ENCODE measurements around the gene TNIK. TPM values are rescaled to one million over a fixed set of nuclear protein-coding genes. Genes with fewer than 3 reads are reported as not detected.

Gene TNIK
- total and polyA plus RNA-seq, 3 donors from 2014 or later, result 39.3 to 99.6 (median 83.5) TPM

DNA sequence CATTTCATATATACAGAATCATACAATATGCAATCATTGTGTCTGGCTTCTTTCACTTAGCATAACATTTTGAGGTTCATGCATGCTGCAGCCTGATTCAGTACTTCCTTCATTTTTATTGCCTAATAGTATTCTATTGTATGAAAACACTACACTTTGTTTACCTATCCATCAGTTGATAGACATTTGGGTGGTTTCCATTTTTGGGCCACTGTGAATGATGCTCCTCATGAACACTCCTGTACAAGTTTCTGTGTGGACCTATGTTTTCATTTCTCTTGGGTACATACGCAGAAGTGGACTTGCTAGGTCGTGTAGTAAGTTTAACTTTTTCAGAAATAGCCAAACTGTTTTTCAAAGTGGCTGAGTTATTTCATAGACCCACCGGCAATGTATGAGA, 18.8 kb downstream of the TNIK start:
- Histone ChIP-seq H3K4me3 (no peak overlapping the region), H3K4me1 (no peaks in the 10 kb centered on the region), H3K9me3 (no peaks in the 10 kb centered on the region), H3K27me3 (no peaks in the 10 kb centered on the region), H3K36me3 (ENCODE audit: low read depth, missing control alignments) (no peaks in the 10 kb centered on the region), H3K27ac (no peak overlapping the region)
- TF ChIP-seq, protein P1, sequence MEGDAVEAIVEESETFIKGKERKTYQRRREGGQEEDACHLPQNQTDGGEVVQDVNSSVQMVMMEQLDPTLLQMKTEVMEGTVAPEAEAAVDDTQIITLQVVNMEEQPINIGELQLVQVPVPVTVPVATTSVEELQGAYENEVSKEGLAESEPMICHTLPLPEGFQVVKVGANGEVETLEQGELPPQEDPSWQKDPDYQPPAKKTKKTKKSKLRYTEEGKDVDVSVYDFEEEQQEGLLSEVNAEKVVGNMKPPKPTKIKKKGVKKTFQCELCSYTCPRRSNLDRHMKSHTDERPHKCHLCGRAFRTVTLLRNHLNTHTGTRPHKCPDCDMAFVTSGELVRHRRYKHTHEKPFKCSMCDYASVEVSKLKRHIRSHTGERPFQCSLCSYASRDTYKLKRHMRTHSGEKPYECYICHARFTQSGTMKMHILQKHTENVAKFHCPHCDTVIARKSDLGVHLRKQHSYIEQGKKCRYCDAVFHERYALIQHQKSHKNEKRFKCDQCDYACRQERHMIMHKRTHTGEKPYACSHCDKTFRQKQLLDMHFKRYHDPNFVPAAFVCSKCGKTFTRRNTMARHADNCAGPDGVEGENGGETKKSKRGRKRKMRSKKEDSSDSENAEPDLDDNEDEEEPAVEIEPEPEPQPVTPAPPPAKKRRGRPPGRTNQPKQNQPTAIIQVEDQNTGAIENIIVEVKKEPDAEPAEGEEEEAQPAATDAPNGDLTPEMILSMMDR (IDR thresholded peaks at IDR 0.05), result no peak
- TF ChIP-seq POLR2A (IDR thresholded peaks at IDR 0.05), result no peak
- 92% methylated on average over 3 of the region's 3 CpGs for WGBS, 2 donors
- intact Hi-C loops (cut with DNase I; ENCODE audit: low total_unique reads), result no loop called here
- no peak for DNase-seq

GRCh38 chr3:171439996-171440395, 20.2 kb downstream of the TNIK start:
- TF ChIP-seq POLR2A (IDR thresholded peaks at IDR 0.05), result no peak
- TF ChIP-seq, protein P1 (IDR thresholded peaks at IDR 0.05), result no peak
- Histone ChIP-seq H3K9me3 (no peaks in the 10 kb centered on the region), H3K4me3 (no peak overlapping the region), H3K4me1 (no peaks in the 10 kb centered on the region), H3K36me3 (ENCODE audit: low read depth, missing control alignments) (no peaks in the 10 kb centered on the region), H3K27ac (no peak overlapping the region), H3K27me3 (no peaks in the 10 kb centered on the region)
- WGBS, 2 donors, result 93 to 96% methylated on average over 2 of the region's 2 CpGs
- no peak for DNase-seq
- intact Hi-C loops (cut with DNase I; ENCODE audit: low total_unique reads), result no loop called here

GRCh38 chr3:171437115-171437756, 23.0 kb downstream of the TNIK start:
- intact Hi-C loops (cut with DNase I; ENCODE audit: low total_unique reads), result no loop called here
- 60 to 63% methylated on average over 3 of the region's 3 CpGs for WGBS, 2 donors
- DNase-seq, result no peak

DNA sequence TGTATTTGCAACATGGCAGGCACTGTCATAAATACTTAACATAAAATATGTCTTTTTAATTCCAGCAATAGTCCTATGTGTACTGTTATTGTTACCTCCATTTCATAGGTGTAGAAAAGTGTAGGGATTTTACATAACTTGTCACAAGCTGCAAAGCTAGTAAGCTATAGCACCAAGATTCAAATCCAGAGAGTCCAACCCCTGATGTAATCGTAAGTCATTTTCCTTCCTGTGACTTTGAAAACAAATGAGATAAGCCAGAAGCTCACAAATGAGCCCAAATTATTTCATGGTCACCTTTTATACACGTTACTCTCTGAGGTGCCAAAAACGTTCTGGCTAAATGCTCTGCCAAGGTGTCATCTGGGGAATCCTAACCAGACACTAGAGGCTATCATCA, 23.8 kb downstream of the TNIK start:
- intact Hi-C loops (cut with DNase I; ENCODE audit: low total_unique reads), result no loop called here
- H3K27me3 ChIP-seq, result no peaks in the 10 kb centered on the region
- H3K4me1 ChIP-seq, result no peaks in the 10 kb centered on the region

More at GRCh38 chr3:171437115-171437756, 23.0 kb downstream of the TNIK start:
- Histone ChIP-seq H3K27me3 (no peaks in the 10 kb centered on the region), H3K36me3 (ENCODE audit: low read depth, missing control alignments) (no peaks in the 10 kb centered on the region), H3K4me1 (no peaks in the 10 kb centered on the region), H3K27ac (no peak overlapping the region), H3K9me3 (no peaks in the 10 kb centered on the region), H3K4me3 (no peak overlapping the region)
- no peak for TF ChIP-seq POLR2A (IDR thresholded peaks at IDR 0.05)
- TF ChIP-seq, protein P1 (IDR thresholded peaks at IDR 0.05), result no peak

More for the DNA sequence above, 23.8 kb downstream of the TNIK start:
- TF ChIP-seq, protein P1 (IDR thresholded peaks at IDR 0.05), result no peak
- no peak for TF ChIP-seq POLR2A (IDR thresholded peaks at IDR 0.05)
- Histone ChIP-seq H3K9me3 (no peaks in the 10 kb centered on the region), H3K36me3 (ENCODE audit: low read depth, missing control alignments) (no peaks in the 10 kb centered on the region), H3K4me3 (no peak overlapping the region), H3K27ac (no peak overlapping the region)
- no peak for DNase-seq
- WGBS, 2 donors, result 49 to 52% methylated on average over 3 of the region's 3 CpGs
